Measurements from ENCODE around the gene GAGE10.
"Not testable (repeated sequence)": the region's sequence is repeated elsewhere in the genome, so short reads cannot be mapped to it uniquely, and the experiment has no call there.

Gene GAGE10

GRCh38 chrX:49308604-49309269, 5.3 kb downstream of the GAGE10 start:
- H3K9me3 ChIP-seq (ENCODE audit: insufficient read depth, low read length): no peaks in the 10 kb centered on the region
- TF ChIP-seq SUZ12 (IDR thresholded peaks at IDR 0.05; ENCODE audit: extremely low read depth, insufficient read depth, insufficient read length) (no peak), ZNF274 (IDR thresholded peaks at IDR 0.05; ENCODE audit: low read depth, low read length) (no peak), YY1 (IDR thresholded peaks at IDR 0.05; ENCODE audit: insufficient read depth, insufficient read length) (no peak)
- no peak for DNase-seq (ENCODE audit: low read depth, low spot score)
- H3K36me3 ChIP-seq (ENCODE audit: insufficient read depth, insufficient read length, low read length): no peaks in the 10 kb centered on the region
- H3K4me1 ChIP-seq (ENCODE audit: insufficient read depth, insufficient read length): peaks cover 5% of the 10 kb centered on the region
- H3K27me3 ChIP-seq (ENCODE audit: insufficient read depth, insufficient read length): no peaks in the 10 kb centered on the region
- no peak overlapping the region for H3K4me3 ChIP-seq (ENCODE audit: insufficient read length, low read depth)
- no peak overlapping the region for H3K9ac ChIP-seq (ENCODE audit: insufficient read length, low read depth)

GRCh38 chrX:49309401-49309981, 6.0 kb downstream of the GAGE10 start:
- no peak for TF ChIP-seq ZNF274 (IDR thresholded peaks at IDR 0.05; ENCODE audit: low read depth, low read length)
- TF ChIP-seq SUZ12 (IDR thresholded peaks at IDR 0.05; ENCODE audit: extremely low read depth, insufficient read depth, insufficient read length): no peak
- TF ChIP-seq YY1 (IDR thresholded peaks at IDR 0.05; ENCODE audit: insufficient read depth, insufficient read length): no peak
- DNase-seq (ENCODE audit: low read depth, low spot score): peak; percentile 33
- no peak overlapping the region for H3K4me3 ChIP-seq (ENCODE audit: insufficient read length, low read depth)
- peaks cover 5% of the 10 kb centered on the region for H3K4me1 ChIP-seq (ENCODE audit: insufficient read depth, insufficient read length)
- H3K9ac ChIP-seq (ENCODE audit: insufficient read length, low read depth): peak overlapping the region; percentile 56
- H3K9me3 ChIP-seq (ENCODE audit: insufficient read depth, low read length): no peaks in the 10 kb centered on the region
- H3K27me3 ChIP-seq (ENCODE audit: insufficient read depth, insufficient read length): no peaks in the 10 kb centered on the region
- H3K36me3 ChIP-seq (ENCODE audit: insufficient read depth, insufficient read length, low read length): no peaks in the 10 kb centered on the region

- Histone ChIP-seq H3K27me3 (ENCODE audit: insufficient read depth, insufficient read length) (no peaks in the 10 kb centered on the region), H3K4me1 (ENCODE audit: insufficient read depth, insufficient read length) (peaks cover 5% of the 10 kb centered on the region), H3K4me3 (ENCODE audit: insufficient read length, low read depth) (peak overlapping the region; percentile 5), H3K9ac (ENCODE audit: insufficient read length, low read depth) (peak overlapping the region; percentile 56), H3K36me3 (ENCODE audit: insufficient read depth, insufficient read length, low read length) (no peaks in the 10 kb centered on the region), H3K9me3 (ENCODE audit: insufficient read depth, low read length) (no peaks in the 10 kb centered on the region)
- no peak for TF ChIP-seq SUZ12 (IDR thresholded peaks at IDR 0.05; ENCODE audit: extremely low read depth, insufficient read depth, insufficient read length)
- no peak for DNase-seq (ENCODE audit: low read depth, low spot score)
Observed at GRCh38 chrX:49310371-49310770, 6.9 kb downstream of the GAGE10 start.

GRCh38 chrX:49312176-49312575, 8.7 kb downstream of the GAGE10 start:
- no peak for DNase-seq (ENCODE audit: low read depth, low spot score)
- Histone ChIP-seq H3K36me3 (ENCODE audit: insufficient read depth, insufficient read length, low read length) (no peaks in the 10 kb centered on the region), H3K9me3 (ENCODE audit: insufficient read depth, low read length) (no peaks in the 10 kb centered on the region), H3K4me3 (ENCODE audit: insufficient read length, low read depth) (no peak overlapping the region), H3K9ac (ENCODE audit: insufficient read length, low read depth) (no peak overlapping the region), H3K27me3 (ENCODE audit: insufficient read depth, insufficient read length) (no peaks in the 10 kb centered on the region), H3K4me1 (ENCODE audit: insufficient read depth, insufficient read length) (peaks cover 5% of the 10 kb centered on the region)
- TF ChIP-seq YY1 (IDR thresholded peaks at IDR 0.05; ENCODE audit: insufficient read depth, insufficient read length) (no peak), ZNF274 (IDR thresholded peaks at IDR 0.05; ENCODE audit: low read depth, low read length) (no peak), SUZ12 (IDR thresholded peaks at IDR 0.05; ENCODE audit: extremely low read depth, insufficient read depth, insufficient read length) (no peak)

GRCh38 chrX:49316085-49316484, 12.6 kb downstream of the GAGE10 start:
- DNase-seq (ENCODE audit: low read depth, low spot score): no peak
- no peak overlapping the region for H3K4me3 ChIP-seq (ENCODE audit: insufficient read length, low read depth)
- no peaks in the 10 kb centered on the region for H3K36me3 ChIP-seq (ENCODE audit: insufficient read depth, insufficient read length, low read length)
- H3K27me3 ChIP-seq (ENCODE audit: insufficient read depth, insufficient read length): no peaks in the 10 kb centered on the region
- no peaks in the 10 kb centered on the region for H3K9me3 ChIP-seq (ENCODE audit: insufficient read depth, low read length)
- TF ChIP-seq ZNF274 (IDR thresholded peaks at IDR 0.05; ENCODE audit: low read depth, low read length) (no peak), YY1 (IDR thresholded peaks at IDR 0.05; ENCODE audit: insufficient read depth, insufficient read length) (no peak), SUZ12 (IDR thresholded peaks at IDR 0.05; ENCODE audit: extremely low read depth, insufficient read depth, insufficient read length) (no peak)
- H3K4me1 ChIP-seq (ENCODE audit: insufficient read depth, insufficient read length): no peaks in the 10 kb centered on the region
- H3K9ac ChIP-seq (ENCODE audit: insufficient read length, low read depth): no peak overlapping the region

- DNase-seq (ENCODE audit: low read depth, low spot score); H3K36me3 ChIP-seq (ENCODE audit: insufficient read depth, insufficient read length, low read length); H3K9me3 ChIP-seq (ENCODE audit: insufficient read depth, low read length); H3K27me3 ChIP-seq (ENCODE audit: insufficient read depth, insufficient read length); H3K9ac ChIP-seq (ENCODE audit: insufficient read length, low read depth); H3K4me1 ChIP-seq (ENCODE audit: insufficient read depth, insufficient read length); H3K4me3 ChIP-seq (ENCODE audit: insufficient read length, low read depth): not testable (repeated sequence)
Observed at GRCh38 chrX:49321737-49322136, 18.3 kb downstream of the GAGE10 start, which contains the start of gene GAGE12J. Gene GAGE12J, plus strand, starts transcription at chrX:49322037. Its CDS starts 1,157 bp downstream, at chrX:49323194.

GRCh38 chrX:49322266-49322665, 18.8 kb downstream of the GAGE10 start:
- not testable (repeated sequence) for H3K36me3 ChIP-seq (ENCODE audit: insufficient read depth, insufficient read length, low read length); DNase-seq (ENCODE audit: low read depth, low spot score); H3K4me1 ChIP-seq (ENCODE audit: insufficient read depth, insufficient read length); H3K4me3 ChIP-seq (ENCODE audit: insufficient read length, low read depth); H3K9me3 ChIP-seq (ENCODE audit: insufficient read depth, low read length); H3K27me3 ChIP-seq (ENCODE audit: insufficient read depth, insufficient read length); H3K9ac ChIP-seq (ENCODE audit: insufficient read length, low read depth)

GRCh38 chrX:49323735-49324134, 20.3 kb downstream of the GAGE10 start:
- H3K9me3 ChIP-seq (ENCODE audit: insufficient read depth, low read length); H3K27me3 ChIP-seq (ENCODE audit: insufficient read depth, insufficient read length); H3K9ac ChIP-seq (ENCODE audit: insufficient read length, low read depth); H3K4me1 ChIP-seq (ENCODE audit: insufficient read depth, insufficient read length); H3K36me3 ChIP-seq (ENCODE audit: insufficient read depth, insufficient read length, low read length); DNase-seq (ENCODE audit: low read depth, low spot score); H3K4me3 ChIP-seq (ENCODE audit: insufficient read length, low read depth): not testable (repeated sequence)

- H3K27me3 ChIP-seq (ENCODE audit: insufficient read depth, insufficient read length); H3K9me3 ChIP-seq (ENCODE audit: insufficient read depth, low read length); H3K4me1 ChIP-seq (ENCODE audit: insufficient read depth, insufficient read length); DNase-seq (ENCODE audit: low read depth, low spot score); H3K36me3 ChIP-seq (ENCODE audit: insufficient read depth, insufficient read length, low read length); H3K4me3 ChIP-seq (ENCODE audit: insufficient read length, low read depth); H3K9ac ChIP-seq (ENCODE audit: insufficient read length, low read depth): not testable (repeated sequence)
Observed at GRCh38 chrX:49330421-49330820, 27.0 kb downstream of the GAGE10 start.

- not testable (repeated sequence) for H3K36me3 ChIP-seq (ENCODE audit: insufficient read depth, insufficient read length, low read length); H3K9ac ChIP-seq (ENCODE audit: insufficient read length, low read depth); H3K9me3 ChIP-seq (ENCODE audit: insufficient read depth, low read length); H3K27me3 ChIP-seq (ENCODE audit: insufficient read depth, insufficient read length); H3K4me1 ChIP-seq (ENCODE audit: insufficient read depth, insufficient read length); DNase-seq (ENCODE audit: low read depth, low spot score); H3K4me3 ChIP-seq (ENCODE audit: insufficient read length, low read depth)
Observed at GRCh38 chrX:49331282-49331681, 27.8 kb downstream of the GAGE10 start, which contains the start of gene GAGE13. Gene GAGE13, plus strand, starts transcription at chrX:49331582. Its CDS starts 1,156 bp downstream, at chrX:49332738.

- not testable (repeated sequence) for H3K9me3 ChIP-seq (ENCODE audit: insufficient read depth, low read length); H3K4me3 ChIP-seq (ENCODE audit: insufficient read length, low read depth); H3K9ac ChIP-seq (ENCODE audit: insufficient read length, low read depth); DNase-seq (ENCODE audit: low read depth, low spot score); H3K27me3 ChIP-seq (ENCODE audit: insufficient read depth, insufficient read length); H3K4me1 ChIP-seq (ENCODE audit: insufficient read depth, insufficient read length); H3K36me3 ChIP-seq (ENCODE audit: insufficient read depth, insufficient read length, low read length)
Observed at GRCh38 chrX:49331841-49332240, 28.4 kb downstream of the GAGE10 start.
